ENCODE measurements around the gene AFAP1L1. TPM values are rescaled to one million over a fixed set of nuclear protein-coding genes. Genes with fewer than 3 reads are reported as not detected.

The AFAP1L1 gene
- total RNA-seq, 2 experiments from 2014 or later = not detected

DNA sequence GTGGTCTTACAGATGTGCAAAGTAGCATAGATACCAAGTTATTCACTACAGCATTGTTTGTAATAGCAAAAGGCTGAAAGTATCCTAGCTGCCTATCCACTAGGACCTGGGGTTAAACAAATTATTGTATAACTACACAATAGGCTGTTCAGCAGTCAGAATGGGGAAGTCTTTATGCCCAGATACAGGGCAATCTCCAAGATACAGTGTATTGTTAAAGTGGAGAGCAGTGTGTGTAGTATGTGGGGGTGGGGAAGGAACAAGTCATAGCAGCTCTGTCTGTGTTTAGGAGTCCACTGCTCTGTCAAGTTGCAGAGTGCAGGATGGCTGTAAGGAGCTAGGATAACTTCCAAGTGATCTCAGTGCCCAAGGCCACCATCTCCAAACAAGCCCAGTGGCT lies 91.7 kb downstream of the AFAP1L1 start:
- POLR2A ChIA-PET = interaction anchor here (12.6 kb wide), 1 partner anchor 19 kb away, joined by 183 read pairs; the partner anchor contains the start of gene GRPEL2
- intact Hi-C loops (cut with micrococcal nuclease; ENCODE audit: unreplicated experiment) = no loop called here
- H3K27ac ChIP-seq (ENCODE audit: low read depth, low read length, poor library complexity, severe bottlenecking) = no peak overlapping the region

DNA sequence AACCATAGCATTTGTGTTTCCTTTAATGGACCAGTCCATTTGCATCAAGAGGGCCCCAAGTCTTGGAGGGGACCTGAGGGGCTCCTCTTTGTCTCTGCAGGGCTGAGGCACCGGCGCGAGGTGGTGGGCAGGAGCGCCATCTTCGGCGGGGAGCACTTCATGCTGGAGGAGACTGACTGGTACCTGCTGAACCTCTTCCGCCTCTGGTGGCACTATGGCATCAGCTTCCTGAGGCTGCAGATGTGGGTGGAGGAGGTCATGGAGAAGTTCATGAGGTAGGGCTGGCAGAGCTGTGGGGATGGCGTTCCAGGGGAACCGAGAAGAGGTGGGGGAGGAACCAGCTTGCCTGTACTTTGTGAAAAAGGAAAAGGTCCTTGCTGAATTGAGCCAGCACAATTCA lies 92.3 kb downstream of the AFAP1L1 start:
- Histone ChIP-seq H3K27ac (ENCODE audit: low read depth, low read length, poor library complexity, severe bottlenecking) (no peak overlapping the region), H3K4me3 (ENCODE audit: low read depth, low read length, poor library complexity, severe bottlenecking) (no peak overlapping the region), H3K36me3 (ENCODE audit: insufficient read depth, low read length) (no peaks in the 10 kb centered on the region), H3K79me2 (ENCODE audit: insufficient read depth, low read depth, low read length) (peaks cover 5% of the 10 kb centered on the region; the same call in 1 of the 2 replicates), H3K9me3 (ENCODE audit: low read length) (no peaks in the 10 kb centered on the region), H4K20me1 (ENCODE audit: insufficient read depth, low read length) (peaks cover 1% of the 10 kb centered on the region; the same call in 1 of the 2 replicates), H3K4me1 (ENCODE audit: insufficient read depth, low read length, poor library complexity, severe bottlenecking) (peaks cover 10% of the 10 kb centered on the region), H3K9me2 (ENCODE audit: insufficient read depth, low read length) (no peaks in the 10 kb centered on the region), H2AFZ (ENCODE audit: low read length) (no peak overlapping the region), H3K4me2 (ENCODE audit: low read length) (no peak overlapping the region)
- CTCF ChIA-PET (ENCODE audit: unreplicated experiment) = no interaction called here
- POLR2A ChIA-PET = interaction anchor here (12.6 kb wide), 1 partner anchor 19 kb away, joined by 183 read pairs; the partner anchor contains the start of gene GRPEL2
- no peak for DNase-seq (ENCODE audit: low spot score)
- no TSS peak for BruUV-seq (replicated peaks)
- TF ChIP-seq EZH2phosphoT487 (IDR thresholded peaks at IDR 0.05; ENCODE audit: borderline replicate concordance, low read depth, low read length) (no peak), CTCF (conservative IDR thresholded peaks at IDR 0.05; ENCODE audit: low read length) (no peak)
- intact Hi-C loops (cut with micrococcal nuclease; ENCODE audit: unreplicated experiment) = no loop called here

More for the DNA sequence above, 91.7 kb downstream of the AFAP1L1 start:
- H4K20me1 ChIP-seq (ENCODE audit: insufficient read depth, low read length) = peaks cover 3% of the 10 kb centered on the region; the same call in 1 of the 2 replicates
- H3K4me1 ChIP-seq (ENCODE audit: insufficient read depth, low read length, poor library complexity, severe bottlenecking) = peaks cover 15% of the 10 kb centered on the region
- H3K9me2 ChIP-seq (ENCODE audit: insufficient read depth, low read length) = no peaks in the 10 kb centered on the region
- no TSS peak for BruUV-seq (replicated peaks)
- H3K9me3 ChIP-seq (ENCODE audit: low read length) = no peaks in the 10 kb centered on the region
- no peak overlapping the region for H2AFZ ChIP-seq (ENCODE audit: low read length)
- TF ChIP-seq CTCF (conservative IDR thresholded peaks at IDR 0.05; ENCODE audit: low read length) (no peak), EZH2phosphoT487 (IDR thresholded peaks at IDR 0.05; ENCODE audit: borderline replicate concordance, low read depth, low read length) (no peak)
- CTCF ChIA-PET (ENCODE audit: unreplicated experiment) = interaction anchor here (1.1 kb wide), 1 partner anchor 10 kb away, joined by 3 read pairs; no protein-coding TSS in a partner anchor
- H3K79me2 ChIP-seq (ENCODE audit: insufficient read depth, low read depth, low read length) = peaks cover 10% of the 10 kb centered on the region; the same call in 1 of the 2 replicates
- H3K4me3 ChIP-seq (ENCODE audit: low read depth, low read length, poor library complexity, severe bottlenecking) = no peak overlapping the region
- no peak for DNase-seq (ENCODE audit: low spot score)
- H3K36me3 ChIP-seq (ENCODE audit: insufficient read depth, low read length) = no peaks in the 10 kb centered on the region
- no peak overlapping the region for H3K4me2 ChIP-seq (ENCODE audit: low read length)

- Histone ChIP-seq H3K4me3 (ENCODE audit: low read depth, low read length, poor library complexity, severe bottlenecking) (no peak overlapping the region), H3K79me2 (ENCODE audit: insufficient read depth, low read depth, low read length) (no peaks in the 10 kb centered on the region), H3K9me2 (ENCODE audit: insufficient read depth, low read length) (no peaks in the 10 kb centered on the region), H3K4me1 (ENCODE audit: insufficient read depth, low read length, poor library complexity, severe bottlenecking) (peaks cover 5% of the 10 kb centered on the region), H3K27ac (ENCODE audit: low read depth, low read length, poor library complexity, severe bottlenecking) (no peak overlapping the region), H2AFZ (ENCODE audit: low read length) (no peak overlapping the region), H3K4me2 (ENCODE audit: low read length) (no peak overlapping the region), H3K9me3 (ENCODE audit: low read length) (no peaks in the 10 kb centered on the region), H4K20me1 (ENCODE audit: insufficient read depth, low read length) (no peaks in the 10 kb centered on the region), H3K36me3 (ENCODE audit: insufficient read depth, low read length) (no peaks in the 10 kb centered on the region)
- TF ChIP-seq EZH2phosphoT487 (IDR thresholded peaks at IDR 0.05; ENCODE audit: borderline replicate concordance, low read depth, low read length) = no peak
- no peak for TF ChIP-seq CTCF (conservative IDR thresholded peaks at IDR 0.05; ENCODE audit: low read length)
- no peak for DNase-seq (ENCODE audit: low spot score)
- CTCF ChIA-PET (ENCODE audit: unreplicated experiment) = no interaction called here
- POLR2A ChIA-PET = no interaction called here
- intact Hi-C loops (cut with micrococcal nuclease; ENCODE audit: unreplicated experiment) = no loop called here
- BruUV-seq (replicated peaks) = no TSS peak
These were observed 93.1 kb downstream of the AFAP1L1 start for GRCh38 chr5:149364719-149365118.

All from OCI-LY7 (cell line).